Smooth muscle cell (in vitro differentiated cells): ENCODE results near the gene SERPINA10. TPM values are rescaled to one million over a fixed set of nuclear protein-coding genes. Genes with fewer than 3 reads are reported as not detected.

Source experiments
- DNase-seq: peaks from one replicate; lab custom pipeline; 2025; ENCODE audit not compliant: unreplicated experiment; lab: John Stamatoyannopoulos, UW
- H2AFZ ChIP-seq: fragments of 200-600 bp; sonication (generic); 2 replicates; pipeline ENCODE4 v1.6.0; 2016; ENCODE audit warnings: antibody characterized with exemption, low read depth, mild to moderate bottlenecking
- H3F3A ChIP-seq: fragments of 200-600 bp; sonication (generic); 2 replicates; pipeline ENCODE4 v1.6.0; 2017; ENCODE audit warnings: antibody characterized with exemption, low read depth
- H3K27ac ChIP-seq: fragments of 200-600 bp; sonication (generic); 2 replicates; pipeline ENCODE4 v1.5.1; 2016; ENCODE audit warnings: low read depth, mild to moderate bottlenecking
- H3K27me3 ChIP-seq: fragments of 200-600 bp; sonication (generic); 2 replicates; pipeline ENCODE4 v1.6.1; 2016; ENCODE audit warnings: low read depth, mild to moderate bottlenecking
- H3K36me3 ChIP-seq: fragments of 200-600 bp; sonication (generic); 2 replicates; pipeline ENCODE4 v1.5.1; 2016; ENCODE audit warnings: low read depth
- H3K4me1 ChIP-seq: fragments of 200-600 bp; sonication (generic); 2 replicates; pipeline ENCODE4 v1.5.1; 2016; ENCODE audit warnings: low read depth
- H3K4me2 ChIP-seq: fragments of 200-600 bp; sonication (generic); 2 replicates; pipeline ENCODE4 v1.6.0; 2016; ENCODE audit warnings: mild to moderate bottlenecking
- H3K4me3 ChIP-seq: fragments of 200-600 bp; sonication (generic); 2 replicates; pipeline ENCODE4 v1.5.1; 2016; ENCODE audit warnings: mild to moderate bottlenecking
- H3K79me2 ChIP-seq: fragments of 200-600 bp; sonication (generic); 2 replicates; pipeline ENCODE4 v1.6.0; 2016; ENCODE audit warnings: low read depth, mild to moderate bottlenecking
- H3K9ac ChIP-seq: fragments of 200-600 bp; sonication (generic); 2 replicates; pipeline ENCODE4 v1.6.0; 2016; ENCODE audit warnings: low read depth
- H3K9me3 ChIP-seq: fragments of 200-600 bp; sonication (generic); replicated peaks from 2 replicates; pipeline ENCODE4 v1.5.1; 2016; ENCODE audit warnings: low read depth
- H4K20me1 ChIP-seq: fragments of 200-600 bp; sonication (generic); 2 replicates; pipeline ENCODE4 v1.6.0; 2016; ENCODE audit warnings: low read depth
- WGBS: methylation state at CpG from one replicate; pipeline ENCODE4 v1.1.7; 2016; ENCODE audit warnings: low lambda C conversion rate; 5-methylcytosine and 5-hydroxymethylcytosine counted together
- polyA plus RNA-seq: library from polyadenylated mRNA; unstranded; fragments of >200 nt; fragmentation: Nextera tagmentation; extraction: Ambion mirVana; gene quantifications from 2 replicates; pipeline ENCODE4 v1.2.1, GENCODE V29; 2016
- total RNA-seq: library from RNA; depleted of rRNA; stranded (reverse); fragments of >200 nt; gene quantifications from 2 replicates; pipeline ENCODE4 v1.2.3, GENCODE V29; 2014
- TF ChIP-seq, protein P1 (sequence below): fragments of 200-600 bp; sonication (generic); IDR thresholded peaks from 2 replicates; pipeline ENCODE4 v1.5.1; 2017; ENCODE audit warnings: borderline replicate concordance, mild to moderate bottlenecking, antibody characterized with exemption; ENCODE audit not compliant: insufficient read depth, poor library complexity, severe bottlenecking

Gene SERPINA10
- total and polyA plus RNA-seq, 2 experiments from 2014 or later, result not detected

- DNase-seq, result no peak
- H4K20me1 ChIP-seq, result no peaks in the 10 kb centered on the region
- H2AFZ ChIP-seq, result no peak overlapping the region
- no peaks in the 10 kb centered on the region for H3K9me3 ChIP-seq
- no peak overlapping the region for H3K4me3 ChIP-seq
- no peaks in the 10 kb centered on the region for H3F3A ChIP-seq
- H3K9ac ChIP-seq, result no peak overlapping the region
- no peaks in the 10 kb centered on the region for H3K36me3 ChIP-seq
- H3K79me2 ChIP-seq, result no peaks in the 10 kb centered on the region
- H3K27me3 ChIP-seq, result no peaks in the 10 kb centered on the region
- no peaks in the 10 kb centered on the region for H3K4me1 ChIP-seq
- no peak overlapping the region for H3K27ac ChIP-seq
- TF ChIP-seq, protein P1, sequence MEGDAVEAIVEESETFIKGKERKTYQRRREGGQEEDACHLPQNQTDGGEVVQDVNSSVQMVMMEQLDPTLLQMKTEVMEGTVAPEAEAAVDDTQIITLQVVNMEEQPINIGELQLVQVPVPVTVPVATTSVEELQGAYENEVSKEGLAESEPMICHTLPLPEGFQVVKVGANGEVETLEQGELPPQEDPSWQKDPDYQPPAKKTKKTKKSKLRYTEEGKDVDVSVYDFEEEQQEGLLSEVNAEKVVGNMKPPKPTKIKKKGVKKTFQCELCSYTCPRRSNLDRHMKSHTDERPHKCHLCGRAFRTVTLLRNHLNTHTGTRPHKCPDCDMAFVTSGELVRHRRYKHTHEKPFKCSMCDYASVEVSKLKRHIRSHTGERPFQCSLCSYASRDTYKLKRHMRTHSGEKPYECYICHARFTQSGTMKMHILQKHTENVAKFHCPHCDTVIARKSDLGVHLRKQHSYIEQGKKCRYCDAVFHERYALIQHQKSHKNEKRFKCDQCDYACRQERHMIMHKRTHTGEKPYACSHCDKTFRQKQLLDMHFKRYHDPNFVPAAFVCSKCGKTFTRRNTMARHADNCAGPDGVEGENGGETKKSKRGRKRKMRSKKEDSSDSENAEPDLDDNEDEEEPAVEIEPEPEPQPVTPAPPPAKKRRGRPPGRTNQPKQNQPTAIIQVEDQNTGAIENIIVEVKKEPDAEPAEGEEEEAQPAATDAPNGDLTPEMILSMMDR, result no peak
- no peak overlapping the region for H3K4me2 ChIP-seq
Measured at GRCh38 chr14:94340533-94340932, 47.5 kb upstream of the SERPINA10 start.

DNA sequence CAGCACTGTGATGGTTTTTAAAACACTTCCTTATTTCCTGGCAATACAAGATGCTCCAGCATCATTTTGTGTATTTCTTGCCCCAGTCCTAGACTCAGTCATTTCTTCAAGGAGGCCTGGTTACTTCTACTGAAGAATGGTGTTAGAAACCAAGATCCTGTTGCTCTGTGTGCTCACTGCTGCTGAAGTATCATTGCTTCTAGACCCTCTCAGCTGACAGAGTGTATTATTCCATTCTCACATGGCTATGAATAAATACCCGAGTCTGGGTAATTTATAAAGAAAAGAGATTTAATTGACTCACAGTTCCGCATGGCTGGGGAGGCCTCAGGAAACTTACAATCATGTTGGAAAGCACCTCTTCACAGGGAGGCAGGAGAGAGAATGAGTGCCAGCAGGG lies 45.0 kb upstream of the SERPINA10 start:
- H3F3A ChIP-seq, result no peaks in the 10 kb centered on the region
- no peak for DNase-seq
- no peak overlapping the region for H3K4me3 ChIP-seq
- no peak overlapping the region for H3K4me2 ChIP-seq
- no peaks in the 10 kb centered on the region for H3K36me3 ChIP-seq
- no peaks in the 10 kb centered on the region for H3K9me3 ChIP-seq
- no peak overlapping the region for H2AFZ ChIP-seq
- no peaks in the 10 kb centered on the region for H3K27me3 ChIP-seq
- no peak overlapping the region for H3K27ac ChIP-seq
- 86% methylated on average over 2 of the region's 2 CpGs for WGBS
- no peak overlapping the region for H3K9ac ChIP-seq
- no peaks in the 10 kb centered on the region for H4K20me1 ChIP-seq
- no peaks in the 10 kb centered on the region for H3K4me1 ChIP-seq
- no peaks in the 10 kb centered on the region for H3K79me2 ChIP-seq
- TF ChIP-seq, protein P1, result no peak

- Histone ChIP-seq H3K9ac (no peak overlapping the region), H3K27me3 (no peaks in the 10 kb centered on the region), H4K20me1 (no peaks in the 10 kb centered on the region), H2AFZ (no peak overlapping the region), H3K9me3 (no peaks in the 10 kb centered on the region), H3K79me2 (no peaks in the 10 kb centered on the region), H3F3A (no peaks in the 10 kb centered on the region), H3K4me3 (no peak overlapping the region), H3K27ac (no peak overlapping the region), H3K4me2 (no peak overlapping the region), H3K36me3 (no peaks in the 10 kb centered on the region), H3K4me1 (no peaks in the 10 kb centered on the region)
- no peak for DNase-seq
- 75% methylated on average over 6 of the region's 6 CpGs for WGBS
- TF ChIP-seq, protein P1, result no peak
Measured at GRCh38 chr14:94337274-94337673, 44.2 kb upstream of the SERPINA10 start.

GRCh38 chr14:94334872-94335271 lies 41.8 kb upstream of the SERPINA10 start:
- no peak overlapping the region for H3K4me3 ChIP-seq
- no peak overlapping the region for H3K9ac ChIP-seq
- H2AFZ ChIP-seq, result no peak overlapping the region
- TF ChIP-seq, protein P1, result no peak
- WGBS, result 43% methylated on average over 4 of the region's 4 CpGs
- H3K4me1 ChIP-seq, result no peaks in the 10 kb centered on the region
- H3K9me3 ChIP-seq, result no peaks in the 10 kb centered on the region
- peak overlapping the region; percentile 46 for H3K27ac ChIP-seq
- no peaks in the 10 kb centered on the region for H4K20me1 ChIP-seq
- no peak for DNase-seq
- no peaks in the 10 kb centered on the region for H3K79me2 ChIP-seq
- H3K4me2 ChIP-seq, result no peak overlapping the region
- no peaks in the 10 kb centered on the region for H3K36me3 ChIP-seq
- no peaks in the 10 kb centered on the region for H3K27me3 ChIP-seq
- no peaks in the 10 kb centered on the region for H3F3A ChIP-seq
